Uterus (tissue), 4 donors: ENCODE measurements around the gene MYBBP1A. TPM values are rescaled to one million over a fixed set of nuclear protein-coding genes. Genes with fewer than 3 reads are reported as not detected.

Experiments used
- DNase-seq, 2 donors: peaks; one replicate each; pipeline ENCODE4 v3.0.0-alpha.2; 2019 to 2020
- H3K27ac ChIP-seq, 2 donors: fragments of 200-600 bp; sonication (generic); 1 replicate in 1 of 2; 2 replicates in 1 of 2; pipeline ENCODE4 v1.5.1; 2016 to 2018
- H3K27me3 ChIP-seq, 2 donors: fragments of 200-600 bp; sonication (generic); one replicate each; pipeline ENCODE4 v1.5.1; 2018 to 2019; ENCODE audit warnings: control low read depth in 1 of 2
- H3K36me3 ChIP-seq, 2 donors: fragments of 200-600 bp; sonication (generic); one replicate each; pipeline ENCODE4 v1.5.1; 2019; ENCODE audit warnings: control low read depth in 1 of 2
- H3K4me1 ChIP-seq, 2 donors: fragments of 200-600 bp; sonication (generic); one replicate each; pipeline ENCODE4 v1.5.1; 2018 to 2019; ENCODE audit warnings: control low read depth in 1 of 2
- H3K4me3 ChIP-seq, 2 donors: fragments of 200-600 bp; sonication (generic); 1 replicate in 1 of 2; 2 replicates in 1 of 2; pipeline ENCODE4 v1.5.1; 2018 to 2019; ENCODE audit warnings: mild to moderate bottlenecking in 1 of 2
- H3K9me3 ChIP-seq, 2 donors: fragments of 200-600 bp; sonication (generic); one replicate each; pipeline ENCODE4 v1.5.1; 2019; ENCODE audit warnings: control low read depth in 1 of 2
- CTCF ChIP-seq, 4 experiments: fragments of 200-600 bp in 2 of 4; fragments of 450-650 bp in 2 of 4; sonication (generic) in 2 of 4; IDR thresholded peaks; one replicate each; pipeline ENCODE4 v1.5.1; 2016 to 2019; ENCODE audit warnings: antibody characterized with exemption in 4 of 4, mild to moderate bottlenecking in 2 of 4, moderate library complexity in 1 of 4
- POLR2A ChIP-seq, 2 donors: fragments of 450-650 bp; IDR thresholded peaks; one replicate each; pipeline ENCODE4 v1.6.1; 2016; ENCODE audit warnings: antibody characterized with exemption in 2 of 2, mild to moderate bottlenecking in 1 of 2, moderate library complexity in 1 of 2
- intact Hi-C: fragments of 100-400 bp; cut with DNase I; formaldehyde crosslinking; loops from one replicate; pipeline ENCODE4 v1.15.1; 2023; ENCODE audit warnings: low total_unique reads
- total RNA-seq, 4 donors: library from RNA; depleted of rRNA in 3 of 4; stranded (reverse); fragments of >200 nt in 3 of 4; gene quantifications; one replicate each; pipeline versions ENCODE4 v1.1.0 to v1.2.4, GENCODE V29; 2014 to 2023
- donor health status: DM: yes; HTN: yes; CAD: no.

The MYBBP1A gene
- total RNA-seq, 4 donors from 2014 or later = 10.9 to 64.7 (median 25.2) TPM

GRCh38 chr17:4502466-4503154 is 52.6 kb downstream of the MYBBP1A start:
- Histone ChIP-seq H3K4me3 (no peak overlapping the region), H3K4me1 (no peaks in the 10 kb centered on the region), H3K36me3 (no peaks in the 10 kb centered on the region), H3K27ac (peak overlapping the region in 1 of 2 donors; percentile 29), H3K9me3 (no peaks in the 10 kb centered on the region), H3K27me3 (no peaks in the 10 kb centered on the region)
- TF ChIP-seq POLR2A (IDR thresholded peaks at IDR 0.05) (no peak), CTCF (IDR thresholded peaks at IDR 0.05) (no peak)
- intact Hi-C loops = no loop called here
- no peak for DNase-seq

GRCh38 chr17:4501295-4501949 is 53.8 kb downstream of the MYBBP1A start:
- no peaks in the 10 kb centered on the region for H3K9me3 ChIP-seq
- no peak for DNase-seq
- H3K4me1 ChIP-seq = no peaks in the 10 kb centered on the region
- TF ChIP-seq POLR2A (IDR thresholded peaks at IDR 0.05) (no peak), CTCF (IDR thresholded peaks at IDR 0.05) (no peak)
- intact Hi-C loops = no loop called here
- no peak overlapping the region for H3K4me3 ChIP-seq
- peak overlapping the region in 1 of 2 donors; percentile 33 for H3K27ac ChIP-seq
- no peaks in the 10 kb centered on the region for H3K36me3 ChIP-seq
- H3K27me3 ChIP-seq = no peaks in the 10 kb centered on the region

- Histone ChIP-seq H3K4me3 (peak overlapping the region; percentile 22 to 29), H3K9me3 (no peaks in the 10 kb centered on the region), H3K4me1 (no peaks in the 10 kb centered on the region), H3K27me3 (no peaks in the 10 kb centered on the region), H3K36me3 (no peaks in the 10 kb centered on the region), H3K27ac (no peak overlapping the region)
- TF ChIP-seq POLR2A (IDR thresholded peaks at IDR 0.05) = no peak
- no peak for TF ChIP-seq CTCF (IDR thresholded peaks at IDR 0.05)
- intact Hi-C loops = no loop called here
- DNase-seq = no peak
Measured at GRCh38 chr17:4500191-4500571, 55.0 kb downstream of the MYBBP1A start.

- Histone ChIP-seq H3K27ac (peak overlapping the region in 1 of 2 donors; percentile 39), H3K27me3 (no peaks in the 10 kb centered on the region), H3K36me3 (no peaks in the 10 kb centered on the region), H3K4me3 (peak overlapping the region; percentile 22 to 29), H3K9me3 (no peaks in the 10 kb centered on the region), H3K4me1 (no peaks in the 10 kb centered on the region)
- DNase-seq = no peak
- intact Hi-C loops = no loop called here
- TF ChIP-seq POLR2A (IDR thresholded peaks at IDR 0.05) = no peak
- TF ChIP-seq CTCF (IDR thresholded peaks at IDR 0.05) = no peak
Measured at GRCh38 chr17:4499431-4500190, 55.6 kb downstream of the MYBBP1A start.
